ENCODE measurements around the gene PAOX. TPM values are rescaled to one million over a fixed set of nuclear protein-coding genes. Genes with fewer than 3 reads are reported as not detected.

PAOX gene
- total and polyA plus RNA-seq, 2 experiments from 2014 or later, result 14.8 to 20.1 TPM

DNA sequence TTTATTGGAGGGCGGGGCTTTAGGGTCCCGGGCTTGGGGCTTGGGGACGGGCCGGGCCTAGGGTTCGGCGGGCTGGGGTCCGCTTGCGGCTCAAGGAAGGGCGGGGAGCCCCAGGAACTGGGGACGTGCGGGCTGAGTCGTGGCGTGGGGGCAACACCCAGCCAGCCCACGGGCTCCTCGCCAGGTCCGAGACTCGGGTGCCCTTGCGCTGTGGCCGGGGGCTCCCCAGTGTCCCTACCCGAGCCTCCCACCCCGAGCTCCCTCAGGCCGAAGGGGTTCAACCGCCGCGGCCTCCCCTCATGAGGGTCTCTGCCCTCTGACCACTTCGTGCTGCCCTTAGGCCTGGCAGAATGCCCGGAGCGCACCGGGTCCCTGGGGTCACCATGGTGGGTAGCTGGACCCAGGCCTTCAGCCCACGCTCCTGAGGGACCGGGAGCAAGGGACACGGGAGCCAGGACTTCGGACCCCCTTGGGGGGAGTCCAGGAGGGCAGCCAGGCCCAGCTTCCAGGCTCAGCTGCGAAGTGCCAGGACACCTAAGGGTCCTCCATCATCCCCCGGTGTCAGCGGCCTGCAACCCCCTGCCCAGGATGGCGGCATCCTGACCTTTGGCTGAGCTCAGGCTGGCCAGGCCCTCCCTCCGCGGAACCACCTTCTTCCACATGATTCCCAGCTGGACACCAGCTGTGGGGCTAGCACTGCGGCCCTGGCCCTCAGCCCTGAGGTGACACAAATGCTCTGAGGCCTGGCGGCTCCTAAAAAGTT is 20.7 kb upstream of the PAOX start:
- no peaks in the 10 kb centered on the region for H3K9me3 ChIP-seq (ENCODE audit: low read depth)
- no peak overlapping the region for H3K27ac ChIP-seq
- no peaks in the 10 kb centered on the region for H3K27me3 ChIP-seq
- H3K4me1 ChIP-seq (ENCODE audit: low read depth), result peaks cover 5% of the 10 kb centered on the region
- no peak overlapping the region for H3K4me3 ChIP-seq
- no peak for DNase-seq (ENCODE audit: low read depth in 1 of 2, low spot score in 1 of 2)
- TF ChIP-seq, protein P1, sequence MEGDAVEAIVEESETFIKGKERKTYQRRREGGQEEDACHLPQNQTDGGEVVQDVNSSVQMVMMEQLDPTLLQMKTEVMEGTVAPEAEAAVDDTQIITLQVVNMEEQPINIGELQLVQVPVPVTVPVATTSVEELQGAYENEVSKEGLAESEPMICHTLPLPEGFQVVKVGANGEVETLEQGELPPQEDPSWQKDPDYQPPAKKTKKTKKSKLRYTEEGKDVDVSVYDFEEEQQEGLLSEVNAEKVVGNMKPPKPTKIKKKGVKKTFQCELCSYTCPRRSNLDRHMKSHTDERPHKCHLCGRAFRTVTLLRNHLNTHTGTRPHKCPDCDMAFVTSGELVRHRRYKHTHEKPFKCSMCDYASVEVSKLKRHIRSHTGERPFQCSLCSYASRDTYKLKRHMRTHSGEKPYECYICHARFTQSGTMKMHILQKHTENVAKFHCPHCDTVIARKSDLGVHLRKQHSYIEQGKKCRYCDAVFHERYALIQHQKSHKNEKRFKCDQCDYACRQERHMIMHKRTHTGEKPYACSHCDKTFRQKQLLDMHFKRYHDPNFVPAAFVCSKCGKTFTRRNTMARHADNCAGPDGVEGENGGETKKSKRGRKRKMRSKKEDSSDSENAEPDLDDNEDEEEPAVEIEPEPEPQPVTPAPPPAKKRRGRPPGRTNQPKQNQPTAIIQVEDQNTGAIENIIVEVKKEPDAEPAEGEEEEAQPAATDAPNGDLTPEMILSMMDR (IDR thresholded peaks at IDR 0.05; ENCODE audit: low read depth, low read length), result no peak
- peaks cover 5% of the 10 kb centered on the region for H3K36me3 ChIP-seq

DNA sequence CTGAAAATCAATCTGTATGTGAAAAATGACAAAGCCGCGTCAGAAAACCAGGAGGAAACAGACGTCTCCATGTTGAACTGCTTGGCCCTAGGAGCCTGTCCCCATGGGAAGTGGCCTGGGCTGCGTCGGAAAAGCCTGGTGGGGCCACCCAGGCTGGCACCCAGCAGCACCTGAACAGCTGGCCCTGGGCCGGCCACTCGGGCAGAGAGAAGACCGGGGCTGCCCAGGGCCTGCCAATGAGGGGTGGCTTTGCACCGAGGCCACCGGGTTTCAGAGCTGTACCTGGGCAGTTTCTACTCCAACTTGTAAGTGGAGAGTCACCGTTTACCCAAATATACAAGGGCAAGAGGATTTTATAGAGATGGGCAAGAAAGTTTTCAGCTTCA is 20.1 kb upstream of the PAOX start:
- TF ChIP-seq, protein P1 (IDR thresholded peaks at IDR 0.05; ENCODE audit: low read depth, low read length), result no peak
- Histone ChIP-seq H3K4me1 (ENCODE audit: low read depth) (peaks cover 5% of the 10 kb centered on the region), H3K27me3 (no peaks in the 10 kb centered on the region), H3K9me3 (ENCODE audit: low read depth) (no peaks in the 10 kb centered on the region), H3K27ac (no peak overlapping the region), H3K4me3 (no peak overlapping the region), H3K36me3 (peaks cover 5% of the 10 kb centered on the region)
- DNase-seq (ENCODE audit: low read depth in 1 of 2, low spot score in 1 of 2), result no peak

DNA sequence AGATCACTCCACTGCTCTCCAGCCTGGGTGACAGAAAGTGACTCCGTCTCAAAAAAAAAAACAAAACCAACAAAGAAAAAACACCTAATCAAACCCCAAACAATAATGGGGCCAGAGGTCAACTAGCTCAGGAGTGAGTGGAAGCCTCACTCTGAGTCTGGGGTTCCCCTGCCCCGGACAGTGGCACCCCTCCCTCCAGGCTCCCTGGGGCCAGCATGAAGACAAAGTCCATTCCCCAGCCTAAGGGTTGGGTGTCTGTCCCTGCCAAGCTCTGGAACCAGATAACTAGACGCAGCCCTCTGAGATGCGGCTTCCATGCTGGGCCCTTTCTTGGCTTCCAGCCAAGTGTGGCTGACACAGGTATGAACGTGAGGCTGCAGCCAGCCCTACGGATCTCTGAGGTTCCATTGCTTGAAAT is 19.5 kb upstream of the PAOX start:
- no peaks in the 10 kb centered on the region for H3K9me3 ChIP-seq (ENCODE audit: low read depth)
- no peak overlapping the region for H3K27ac ChIP-seq
- TF ChIP-seq, protein P1 (IDR thresholded peaks at IDR 0.05; ENCODE audit: low read depth, low read length), result no peak
- H3K4me3 ChIP-seq, result no peak overlapping the region
- peak in 1 of 2 donors; percentile 68 for DNase-seq (ENCODE audit: low read depth in 1 of 2, low spot score in 1 of 2)
- H3K27me3 ChIP-seq, result no peaks in the 10 kb centered on the region
- H3K4me1 ChIP-seq (ENCODE audit: low read depth), result peaks cover 5% of the 10 kb centered on the region
- peaks cover 10% of the 10 kb centered on the region for H3K36me3 ChIP-seq

DNA sequence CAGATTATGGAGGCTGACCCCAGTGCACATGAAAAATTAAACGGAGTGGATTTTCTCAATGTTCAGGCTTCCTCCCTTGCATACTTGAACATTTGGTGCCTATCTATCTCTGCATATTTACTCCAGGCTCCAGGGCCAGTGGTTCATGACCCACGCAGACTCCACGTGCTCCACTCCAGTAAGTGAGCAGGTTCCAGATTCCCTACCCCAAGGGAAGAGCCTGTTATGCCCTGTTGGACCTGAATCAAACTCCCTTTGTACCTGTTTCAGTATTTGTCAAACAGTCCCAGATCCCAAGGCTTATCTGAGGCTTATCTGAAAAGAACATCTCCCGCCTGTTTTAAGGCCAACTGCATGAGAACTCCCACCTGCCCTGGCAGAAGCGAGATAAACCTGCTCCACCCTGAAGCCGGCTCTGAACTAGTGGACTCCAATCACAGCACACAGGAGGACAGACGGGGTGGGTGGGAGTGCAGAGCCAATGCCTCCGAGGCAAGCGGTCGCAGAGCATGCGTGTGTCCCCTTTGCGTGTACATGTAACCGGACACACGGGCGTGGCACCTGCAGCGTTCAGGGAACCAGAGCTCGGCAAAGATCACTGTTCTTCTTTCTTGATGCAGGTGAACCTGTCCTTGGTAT is 19.0 kb upstream of the PAOX start:
- TF ChIP-seq, protein P1 (IDR thresholded peaks at IDR 0.05; ENCODE audit: low read depth, low read length), result no peak
- no peak overlapping the region for H3K4me3 ChIP-seq
- H3K4me1 ChIP-seq (ENCODE audit: low read depth), result peaks cover 5% of the 10 kb centered on the region
- no peak for DNase-seq (ENCODE audit: low read depth in 1 of 2, low spot score in 1 of 2)
- peaks cover 16% of the 10 kb centered on the region for H3K36me3 ChIP-seq
- no peak overlapping the region for H3K27ac ChIP-seq
- no peaks in the 10 kb centered on the region for H3K9me3 ChIP-seq (ENCODE audit: low read depth)
- no peaks in the 10 kb centered on the region for H3K27me3 ChIP-seq

DNA sequence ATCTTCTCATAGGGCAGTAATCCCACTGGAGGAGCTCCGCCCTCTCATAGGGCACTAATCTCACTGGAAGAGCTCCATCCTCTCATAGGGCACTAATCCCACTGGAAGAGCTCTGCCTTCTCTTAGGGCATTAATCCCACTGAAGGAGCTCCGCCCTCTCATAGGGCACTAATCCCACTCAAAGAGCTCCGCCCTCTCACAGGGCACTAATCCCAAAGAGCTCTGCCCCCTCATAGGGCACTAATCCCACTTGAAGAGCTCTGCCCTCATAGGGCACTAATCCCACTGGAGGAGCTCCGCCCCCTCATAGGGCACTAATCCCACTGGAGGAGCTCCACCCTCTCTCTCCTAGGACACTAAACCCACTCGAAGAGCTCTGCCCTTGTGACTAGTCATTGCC is 17.8 kb upstream of the PAOX start:
- H3K4me1 ChIP-seq (ENCODE audit: low read depth), result peaks cover 5% of the 10 kb centered on the region
- no peaks in the 10 kb centered on the region for H3K9me3 ChIP-seq (ENCODE audit: low read depth)
- no peak for DNase-seq (ENCODE audit: low read depth in 1 of 2, low spot score in 1 of 2)
- H3K27me3 ChIP-seq, result no peaks in the 10 kb centered on the region
- H3K27ac ChIP-seq, result peak overlapping the region; percentile 34
- no peak overlapping the region for H3K4me3 ChIP-seq
- TF ChIP-seq, protein P1 (IDR thresholded peaks at IDR 0.05; ENCODE audit: low read depth, low read length), result no peak
- H3K36me3 ChIP-seq, result peaks cover 27% of the 10 kb centered on the region

All from cardiac muscle cell (in vitro differentiated cells and primary cell).